GM21786 (cell line): Measurements from ENCODE around the gene ENDOU.

ENCODE experiments used
- ATAC-seq: cut with Tn5 transposase; IDR thresholded peaks from one replicate; pipeline ENCODE4 v1.9.1; 2021; ENCODE audit not compliant: unreplicated experiment

The ENDOU gene

GRCh38 chr12:47722941-47723631 is 2.2 kb downstream of the ENDOU start:
- ATAC-seq, result no peak

GRCh38 chr12:47722136-47722834 is 3.0 kb downstream of the ENDOU start:
- no peak for ATAC-seq

- ATAC-seq, result no peak
These were observed 3.8 kb downstream of the ENDOU start for GRCh38 chr12:47721431-47721973.

- ATAC-seq, result no peak
These were observed 6.8 kb downstream of the ENDOU start for GRCh38 chr12:47718531-47718930.

GRCh38 chr12:47717443-47718193 is 7.7 kb downstream of the ENDOU start:
- no peak for ATAC-seq

- ATAC-seq, result no peak
These were observed 8.2 kb downstream of the ENDOU start for GRCh38 chr12:47717046-47717442.

- no peak for ATAC-seq
These were observed 9.3 kb downstream of the ENDOU start for GRCh38 chr12:47715877-47716548.

- peak; percentile 76 for ATAC-seq
These were observed 9.9 kb downstream of the ENDOU start for GRCh38 chr12:47715393-47715876.

GRCh38 chr12:47714826-47715386 is 10.4 kb downstream of the ENDOU start:
- no peak for ATAC-seq

GRCh38 chr12:47712171-47712570 is 13.1 kb downstream of the ENDOU start:
- ATAC-seq, result no peak

GRCh38 chr12:47711448-47711847 is 13.8 kb downstream of the ENDOU start:
- no peak for ATAC-seq

- no peak for ATAC-seq
These were observed 15.0 kb downstream of the ENDOU start for GRCh38 chr12:47710278-47710677.

- no peak for ATAC-seq
These were observed 15.6 kb downstream of the ENDOU start for GRCh38 chr12:47709671-47710070.

- no peak for ATAC-seq
These were observed 16.1 kb downstream of the ENDOU start for GRCh38 chr12:47709237-47709636.

GRCh38 chr12:47707905-47708543 is 17.3 kb downstream of the ENDOU start:
- ATAC-seq, result no peak

- no peak for ATAC-seq
These were observed 17.9 kb downstream of the ENDOU start for GRCh38 chr12:47707355-47707754.

- ATAC-seq, result peak; percentile 82
These were observed 19.5 kb downstream of the ENDOU start, which contains the start of gene RPAP3 for GRCh38 chr12:47705566-47706425. Gene RPAP3, minus strand, starts transcription at chr12:47706030. Its CDS starts 3,190 bp downstream, at chr12:47702840.

- ATAC-seq, result no peak
These were observed 20.1 kb downstream of the ENDOU start for GRCh38 chr12:47705229-47705565.

- no peak for ATAC-seq
These were observed 20.6 kb downstream of the ENDOU start for GRCh38 chr12:47704719-47705118.
